ENCODE measurements around the gene ACTN4. TPM values are rescaled to one million over a fixed set of nuclear protein-coding genes. Genes with fewer than 3 reads are reported as not detected.

The ACTN4 gene
- total and polyA plus RNA-seq, 2 donors (not counting 3 experiments of a cell fraction or from before 2014, with no cell fraction given): 313 to 748 TPM

GRCh38 chr19:38650911-38651584 is 3.6 kb downstream of the ACTN4 start:
- TF ChIP-seq GATA2 (IDR thresholded peaks at IDR 0.05; ENCODE audit: insufficient read depth, insufficient read length, low read depth, low read length) (no peak), FOS (IDR thresholded peaks at IDR 0.05; ENCODE audit: borderline replicate concordance, insufficient read depth, low read length) (peak; percentile 38), POLR2A (IDR thresholded peaks at IDR 0.05; ENCODE audit: low read depth, low read length) (no peak), CTCF (IDR thresholded peaks at IDR 0.05; ENCODE audit: extremely low read depth in 1 of 2, insufficient read depth in 1 of 2, low read depth in 1 of 2, low read length in 2 of 2) (no peak), POLR2AphosphoS5 (IDR thresholded peaks at IDR 0.05; ENCODE audit: insufficient read depth, low read depth, low read length) (no peak), JUN (IDR thresholded peaks at IDR 0.05; ENCODE audit: borderline replicate concordance, insufficient read depth, insufficient read length, low read depth) (peak; percentile 22), MYC (IDR thresholded peaks at IDR 0.05; ENCODE audit: low read depth, low read length) (no peak)
- H4K20me1 ChIP-seq (replicated peaks; ENCODE audit: control insufficient read depth, extremely low read depth, insufficient read depth, low read length): no peaks in the 10 kb centered on the region
- no TSS peak for BruUV-seq (replicated peaks)
- H3K36me3 ChIP-seq (ENCODE audit: control insufficient read depth in 2 of 2, extremely low read depth in 1 of 2, insufficient read depth in 2 of 2, low read length in 2 of 2): no peaks in the 10 kb centered on the region
- H2AFZ ChIP-seq (ENCODE audit: low read depth, low read length): no peak overlapping the region
- H3K9me3 ChIP-seq (replicated peaks; ENCODE audit: control insufficient read depth, insufficient read depth, low read length): no peaks in the 10 kb centered on the region
- peak; percentile 24 for FAIRE-seq
- no peaks in the 10 kb centered on the region for H3K9me1 ChIP-seq (replicated peaks; ENCODE audit: control insufficient read depth, extremely low read depth, insufficient read depth, low read length)
- no peaks in the 10 kb centered on the region for H3K27me3 ChIP-seq (ENCODE audit: control insufficient read depth in 2 of 2, insufficient read depth in 2 of 2, low read length in 2 of 2)
- ChIA-PET CTCF (interaction anchor here (1.1 kb wide), 1 partner anchor 43 kb away, joined by 3 read pairs; no protein-coding TSS in a partner anchor), POLR2A (no interaction called here)
- DNase-seq (ENCODE audit: low read depth, low spot score): peak; percentile 60
- dilution Hi-C loops (cut with MboI; ENCODE audit: extremely low pct_ligation_motif_present, low sequenced_read_pairs) (no loop called here), intact Hi-C loops (cut with micrococcal nuclease) (loop anchor here (1.0 kb wide), 1 partner anchor 42 kb away; no protein-coding TSS in a partner anchor)
- H3K4me3 ChIP-seq (replicated peaks in 1 of 3; ENCODE audit: insufficient read depth in 1 of 3, low read depth in 1 of 3, low read length in 3 of 3): peak overlapping the region in 1 of 3 experiments; percentile 37
- H3K27ac ChIP-seq (ENCODE audit: insufficient read depth, low read depth, low read length): peak overlapping the region; percentile 45
- H3K79me2 ChIP-seq (ENCODE audit: control insufficient read depth, insufficient read depth, low read length): peaks cover 86% of the 10 kb centered on the region
- H3K4me1 ChIP-seq (ENCODE audit: control insufficient read depth, extremely low read depth, insufficient read depth, low read length): peaks cover 59% of the 10 kb centered on the region
- H3K9ac ChIP-seq (replicated peaks; ENCODE audit: extremely low read depth, insufficient read depth, low read length): no peak overlapping the region
- peak overlapping the region; percentile 54 for H3K4me2 ChIP-seq (ENCODE audit: insufficient read depth, low read length)
